Activated CD4-positive, CD25-positive, alpha-beta regulatory T cell treated with anti-CD3 and anti-CD28 coated beads, Interleukin-2, amount 50 U/mL, for 72 hours (primary cell): ENCODE measurements around the gene GNA12.

ENCODE experiments used
- DNase-seq: peaks from one replicate; pipeline ENCODE4 v3.0.0; 2021

Gene GNA12

GRCh38 chr7:2844153-2845033, at the start of gene GNA12:
GNA12 (minus strand) TSS chr7:2844308; CDS start chr7:2844161, 147 bp downstream.
- peak; percentile 99 for DNase-seq

DNA sequence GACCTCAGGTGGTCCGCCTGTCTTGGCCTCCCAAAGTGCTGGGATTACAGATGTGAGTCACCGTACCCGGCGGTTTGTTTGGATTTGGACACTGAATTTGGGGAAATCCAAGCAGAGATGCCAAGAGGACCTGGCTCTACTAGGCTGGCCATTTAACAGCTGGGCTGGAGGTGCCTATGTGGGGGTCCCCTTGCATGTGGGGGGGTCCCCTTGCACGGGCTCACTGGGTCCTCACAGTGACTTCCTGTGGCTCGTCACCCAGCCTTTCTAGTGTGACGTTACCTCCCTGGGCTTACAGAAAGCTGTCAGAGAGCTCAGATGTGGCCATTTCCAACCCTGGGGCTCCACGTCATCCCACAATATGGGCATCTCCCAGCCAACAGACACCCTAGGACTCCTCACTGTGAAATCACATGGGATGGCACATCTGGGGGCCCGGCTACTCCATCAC, 49.3 kb upstream of the GNA12 start:
- DNase-seq = no peak

- DNase-seq = no peak
Observed at GRCh38 chr7:2892549-2892948, 48.4 kb upstream of the GNA12 start.

DNA sequence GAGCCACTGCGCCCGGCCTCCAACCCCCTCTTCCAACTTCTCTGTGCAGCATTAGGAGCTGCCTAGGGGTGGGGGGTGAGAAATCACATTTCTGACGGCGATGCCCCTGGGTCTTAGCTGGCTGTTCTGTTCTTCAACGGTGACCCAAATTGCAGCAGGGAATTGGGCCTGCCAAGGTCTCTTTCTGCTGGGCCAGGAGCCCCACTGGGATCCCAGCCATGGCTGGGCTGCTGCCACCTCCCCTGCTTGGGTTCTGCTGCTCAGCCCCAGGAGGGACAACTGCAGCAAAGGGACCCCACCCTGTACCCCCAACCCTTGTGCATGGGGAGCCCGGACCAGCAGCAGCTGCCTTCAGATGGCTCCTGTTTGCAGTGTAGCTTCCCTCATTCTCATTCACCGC, 43.7 kb upstream of the GNA12 start:
- DNase-seq = no peak

DNA sequence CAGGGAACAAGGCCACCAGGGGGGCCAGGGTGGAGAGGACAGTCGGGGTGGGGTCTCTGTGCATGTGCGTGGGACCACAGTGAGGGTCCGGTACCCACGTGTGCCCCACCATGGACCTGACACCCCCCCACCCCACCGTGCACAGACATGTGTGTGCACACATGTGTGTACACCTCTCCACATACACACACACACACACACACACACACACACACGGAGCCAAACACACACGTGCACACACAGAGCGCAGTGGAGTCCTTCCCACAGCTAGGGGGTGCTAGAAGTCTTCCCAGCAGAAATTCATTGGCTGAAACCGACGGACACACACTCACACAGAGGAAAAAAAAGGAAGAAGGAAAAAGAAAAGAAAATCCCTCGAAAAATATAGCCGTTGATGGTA, 42.8 kb upstream of the GNA12 start:
- DNase-seq = no peak

GRCh38 chr7:2886391-2886790, 42.3 kb upstream of the GNA12 start:
- no peak for DNase-seq

DNA sequence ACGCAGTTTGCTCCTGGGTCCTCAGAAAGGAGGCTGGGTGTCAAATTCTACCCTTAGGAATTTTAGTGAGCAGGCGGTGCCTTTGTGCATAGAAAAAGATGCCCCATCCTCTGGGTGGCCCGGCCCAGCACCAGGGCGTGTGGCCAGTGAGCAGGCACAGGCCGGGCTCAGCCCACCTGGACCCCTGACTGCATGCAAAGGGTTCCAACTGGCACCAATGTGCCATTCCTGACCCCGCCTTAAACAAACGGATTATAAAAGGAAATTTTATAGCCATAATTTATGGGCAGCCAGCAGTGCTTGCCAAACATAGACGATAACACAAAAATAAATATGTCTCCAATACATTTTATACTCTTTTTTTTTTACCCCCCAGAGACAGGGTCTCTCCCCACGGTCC, 40.1 kb upstream of the GNA12 start:
- DNase-seq = no peak

DNA sequence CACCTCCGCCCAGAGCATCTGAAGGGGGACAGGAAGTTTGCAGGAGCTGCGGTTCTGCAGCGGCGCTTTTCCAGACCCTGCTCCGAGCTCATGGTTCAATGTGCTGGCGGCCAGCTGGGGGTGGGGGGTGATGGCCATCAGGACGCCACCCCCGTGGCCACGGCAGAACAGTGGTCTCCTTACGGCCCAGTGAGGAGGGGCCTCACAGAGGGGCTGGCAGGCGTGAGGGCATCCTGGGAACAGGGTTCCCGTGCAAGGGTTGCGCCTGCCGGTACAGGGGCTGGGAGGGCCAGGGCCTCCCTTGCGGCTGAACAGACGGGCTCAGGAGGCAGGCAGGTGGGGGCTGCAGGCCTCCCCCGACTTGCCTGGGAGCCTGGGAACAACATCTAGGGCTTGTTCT, 39.0 kb upstream of the GNA12 start:
- no peak for DNase-seq

GRCh38 chr7:2882111-2882510, 38.0 kb upstream of the GNA12 start:
- DNase-seq = no peak

DNA sequence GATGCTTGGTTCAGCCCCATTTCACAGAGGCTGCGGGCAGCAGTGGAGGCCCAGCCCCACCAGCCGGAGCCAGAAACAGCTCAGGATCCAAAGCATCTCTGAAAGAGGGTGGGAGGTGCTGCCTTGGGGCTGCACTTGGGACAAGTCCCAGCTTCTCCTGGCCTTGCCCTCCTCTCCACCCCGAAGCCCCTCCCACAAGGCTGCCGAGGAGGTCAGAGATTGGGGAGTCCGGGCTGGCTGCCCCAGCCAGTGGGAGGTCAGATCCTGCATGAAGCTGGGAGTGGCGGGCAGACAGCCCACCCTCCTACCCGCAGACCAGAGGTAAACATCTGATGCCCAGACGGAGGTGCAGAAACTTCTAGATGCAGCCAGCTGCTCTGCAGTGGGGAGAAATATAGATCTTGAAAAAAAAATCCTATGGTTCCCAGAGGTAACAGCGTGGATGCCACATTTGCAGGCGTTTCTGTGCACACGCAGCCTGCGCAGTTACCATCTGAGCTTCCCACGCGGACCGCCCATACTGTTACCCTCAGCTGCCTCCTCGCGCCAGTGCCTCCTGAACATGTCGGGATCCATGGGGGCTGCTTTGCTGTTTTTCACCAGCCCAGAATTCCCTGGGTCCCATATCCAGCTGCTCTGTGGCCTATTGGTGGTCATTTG, 36.9 kb upstream of the GNA12 start:
- no peak for DNase-seq

DNA sequence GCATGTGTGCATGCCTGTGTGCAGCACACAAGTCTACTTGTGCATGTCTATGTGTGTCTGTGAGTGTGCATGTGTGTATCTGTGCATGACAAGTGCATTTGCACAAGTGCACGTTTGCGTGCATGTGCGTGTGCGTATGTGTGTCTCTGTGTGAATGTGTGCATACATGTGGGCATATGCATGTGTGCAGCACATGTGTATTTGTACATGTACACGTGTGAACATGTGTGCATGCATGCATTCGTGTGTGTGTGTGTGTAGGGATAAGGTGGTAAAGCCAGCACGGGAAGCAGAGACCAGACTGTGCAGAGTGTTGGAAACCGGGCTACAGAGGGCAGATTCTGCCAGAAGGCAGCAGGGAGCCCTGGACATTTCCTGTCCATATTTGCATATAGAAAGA, 35.9 kb upstream of the GNA12 start:
- DNase-seq = no peak

GRCh38 chr7:2879354-2879753, 35.2 kb upstream of the GNA12 start:
- DNase-seq = no peak

- DNase-seq = no peak
Observed at GRCh38 chr7:2878306-2878705, 34.2 kb upstream of the GNA12 start.

- DNase-seq = no peak
Observed at GRCh38 chr7:2876031-2876731, 32.1 kb upstream of the GNA12 start.

DNA sequence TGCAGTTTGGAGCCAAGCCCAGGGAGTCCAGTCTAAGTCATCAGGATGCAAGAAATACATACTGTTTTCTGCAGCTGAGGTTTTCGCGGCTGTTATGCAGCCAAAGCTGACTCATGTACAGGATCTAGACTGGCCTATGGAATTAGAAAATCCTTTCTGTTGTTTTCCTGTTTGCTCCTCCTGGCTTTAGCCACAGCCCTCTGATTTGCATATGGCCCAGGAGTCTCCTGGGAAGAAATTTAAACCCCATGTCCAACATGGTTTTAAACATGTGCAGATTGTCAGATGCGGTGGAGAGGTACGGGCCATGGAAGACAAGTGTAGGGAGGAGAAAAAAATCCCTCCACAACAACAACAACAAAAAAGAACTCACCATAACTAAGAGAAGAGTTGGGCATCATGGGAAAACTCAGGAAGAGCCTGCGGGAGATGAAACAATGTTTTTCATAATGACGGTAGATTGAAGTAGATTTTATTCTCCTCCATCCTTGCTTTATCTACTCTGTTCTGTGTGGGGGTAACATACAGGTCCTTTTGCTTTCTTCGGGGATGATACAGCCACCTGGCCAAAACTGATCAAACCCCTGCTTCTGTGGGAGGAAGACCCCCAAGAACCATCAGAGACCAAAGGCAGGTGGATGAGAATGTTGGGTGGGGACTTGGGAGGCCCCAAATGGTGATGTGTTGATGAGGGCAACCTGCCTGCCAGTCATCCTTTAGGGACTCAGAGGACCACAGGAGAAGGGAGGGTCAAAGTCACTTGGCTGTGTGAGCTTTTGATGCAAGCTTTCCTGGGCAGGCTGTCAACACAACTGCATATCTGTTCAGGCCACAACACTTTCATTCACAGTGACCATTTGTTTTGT, 29.8 kb upstream of the GNA12 start:
- DNase-seq = no peak

GRCh38 chr7:2873146-2873545, 29.0 kb upstream of the GNA12 start:
- DNase-seq = no peak

- no peak for DNase-seq
Observed at GRCh38 chr7:2872296-2872874, 28.3 kb upstream of the GNA12 start.

GRCh38 chr7:2870471-2870931, 26.4 kb upstream of the GNA12 start:
- DNase-seq = peak; percentile 47

GRCh38 chr7:2869981-2870380, 25.9 kb upstream of the GNA12 start:
- no peak for DNase-seq

DNA sequence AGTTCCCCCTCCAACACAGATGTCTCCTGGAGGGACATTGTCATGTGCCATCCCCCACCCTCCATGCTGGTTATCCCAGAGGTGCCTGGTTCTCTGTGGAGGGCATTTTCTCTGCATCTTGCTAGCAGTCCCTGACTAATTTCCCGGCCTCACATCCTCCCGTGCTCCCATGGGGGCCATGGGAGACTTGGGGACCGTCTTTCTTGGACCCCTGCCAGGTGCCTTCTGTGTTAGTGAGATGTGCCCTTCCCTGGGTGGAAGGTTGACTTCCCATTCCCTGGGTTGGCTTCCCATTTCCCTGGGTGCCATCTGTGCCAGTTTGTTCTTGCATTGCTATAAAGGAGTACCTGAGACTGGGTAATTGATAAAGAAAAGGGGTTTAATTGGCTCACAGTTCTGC, 22.5 kb upstream of the GNA12 start:
- no peak for DNase-seq

DNA sequence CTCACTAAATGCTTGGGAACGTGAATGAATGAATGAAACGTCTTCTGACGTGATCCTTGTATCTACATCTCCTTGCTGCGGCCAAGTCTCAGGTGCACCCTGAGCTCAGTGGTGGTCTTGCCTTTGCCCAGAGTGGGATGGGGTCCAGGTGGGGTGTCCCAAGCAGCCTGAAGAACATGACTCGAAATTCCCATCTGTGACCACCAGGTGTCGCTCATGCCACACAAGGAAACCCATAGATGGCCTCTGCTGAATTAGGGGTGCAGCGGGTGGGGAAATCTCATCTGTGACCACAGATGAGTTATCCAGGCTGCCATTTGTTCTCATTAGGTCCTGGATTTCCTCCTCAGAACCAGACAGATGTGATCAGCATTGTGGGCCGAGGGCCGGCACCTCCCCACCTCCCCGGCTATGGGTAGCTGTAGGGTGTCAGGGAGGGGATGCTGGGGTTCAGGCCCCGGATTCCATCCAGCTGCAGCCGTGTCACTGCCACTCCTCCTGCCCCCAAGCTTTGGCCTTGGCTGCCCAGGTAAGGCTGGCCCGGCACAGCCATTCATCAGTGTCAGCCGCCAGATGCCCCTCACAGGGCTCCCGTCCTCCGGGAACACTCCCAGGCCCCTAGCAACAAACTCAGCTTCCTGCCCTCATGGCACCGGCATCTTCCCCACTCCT, 21.0 kb upstream of the GNA12 start:
- peak; percentile 76 for DNase-seq
